HepG2 (cell line): ENCODE results near the gene PRKAG1. TPM values are rescaled to one million over a fixed set of nuclear protein-coding genes. Genes with fewer than 3 reads are reported as not detected.

ENCODE experiments used
- AHR ChIP-seq: IDR thresholded peaks from 2 replicates; pipeline ENCODE4 v1.6.1; 2018; ENCODE audit warnings: missing genetic modification reagents, missing compliant biosample characterization
- BATF2 ChIP-seq: sonication (generic); formaldehyde crosslinking; IDR thresholded peaks from 2 replicates; pipeline ENCODE4 v1.8.0; 2022; ENCODE audit warnings: mild to moderate bottlenecking, missing genetic modification reagents, moderate library complexity
- BRD4 ChIP-seq: sonication (generic); formaldehyde crosslinking; IDR thresholded peaks from 2 replicates; pipeline ENCODE4 v1.4.0; 2020; ENCODE audit warnings: missing genetic modification reagents
- DRAP1 ChIP-seq: IDR thresholded peaks from 2 replicates; pipeline ENCODE4 v1.6.1; 2016; ENCODE audit warnings: missing genetic modification reagents, missing compliant biosample characterization
- ELF1 ChIP-seq: sonication (generic); formaldehyde crosslinking; IDR thresholded peaks from 2 replicates; pipeline ENCODE4 v1.4.0; 2020; ENCODE audit warnings: missing genetic modification reagents
- ELF4 ChIP-seq: sonication (generic); formaldehyde crosslinking; IDR thresholded peaks from 2 replicates; pipeline ENCODE4 v1.5.0; 2020; ENCODE audit warnings: missing genetic modification reagents, mild to moderate bottlenecking, moderate library complexity, borderline replicate concordance
- ETV5 ChIP-seq: IDR thresholded peaks from 2 replicates; pipeline ENCODE4 v1.6.1; 2018; ENCODE audit warnings: missing biosample characterization, missing genetic modification reagents, inconsistent platforms, borderline replicate concordance
- FLYWCH1 ChIP-seq: sonication (generic); formaldehyde crosslinking; IDR thresholded peaks from 2 replicates; pipeline ENCODE4 v1.8.1; 2023; ENCODE audit warnings: mild to moderate bottlenecking, missing genetic modification reagents
- FOXP4 ChIP-seq: sonication (generic); formaldehyde crosslinking; IDR thresholded peaks from 2 replicates; pipeline ENCODE4 v1.4.0; 2020; ENCODE audit warnings: missing genetic modification reagents
- GFI1 ChIP-seq: sonication (generic); formaldehyde crosslinking; IDR thresholded peaks from 2 replicates; pipeline ENCODE4 v1.5.0; 2020; ENCODE audit warnings: missing genetic modification reagents, mild to moderate bottlenecking, borderline replicate concordance
- MXD4 ChIP-seq: IDR thresholded peaks from 2 replicates; pipeline ENCODE4 v1.6.1; 2016; ENCODE audit warnings: mild to moderate bottlenecking, missing biosample characterization, missing genetic modification reagents
- RBM39 ChIP-seq: fragments of 200-400 bp; formaldehyde crosslinking; IDR thresholded peaks from one replicate; pipeline ENCODE4 v1.6.1; 2018; ENCODE audit warnings: antibody characterized with exemption, mild to moderate bottlenecking, low read depth, low read length; ENCODE audit not compliant: poor library complexity, severe bottlenecking
- SP2 ChIP-seq: sonication (generic); formaldehyde crosslinking; IDR thresholded peaks from 2 replicates; pipeline ENCODE4 v1.5.1; 2020; ENCODE audit warnings: mild to moderate bottlenecking, missing genetic modification reagents
- TRIM24 ChIP-seq: sonication (generic); formaldehyde crosslinking; IDR thresholded peaks from 2 replicates; pipeline ENCODE4 v1.8.0; 2022; ENCODE audit warnings: mild to moderate bottlenecking, missing genetic modification reagents
- ZBTB21 ChIP-seq: sonication (generic); formaldehyde crosslinking; IDR thresholded peaks from 2 replicates; pipeline ENCODE4 v1.4.0; 2020; ENCODE audit warnings: missing genetic modification reagents
- ZHX1 ChIP-seq: sonication (generic); formaldehyde crosslinking; IDR thresholded peaks from 2 replicates; pipeline ENCODE4 v1.8.1; 2022; ENCODE audit warnings: low read depth, mild to moderate bottlenecking, missing genetic modification reagents
- ZNF510 ChIP-seq: sonication (generic); formaldehyde crosslinking; IDR thresholded peaks from 2 replicates; pipeline ENCODE4 v1.4.0; 2020; ENCODE audit warnings: low read depth, mild to moderate bottlenecking, missing genetic modification reagents
- ZNF770 ChIP-seq: sonication (generic); formaldehyde crosslinking; IDR thresholded peaks from 2 replicates; pipeline ENCODE4 v1.5.0; 2020; ENCODE audit warnings: mild to moderate bottlenecking, missing genetic modification reagents
- ZNF780A ChIP-seq: sonication (generic); formaldehyde crosslinking; IDR thresholded peaks from 2 replicates; pipeline ENCODE4 v1.8.0; 2022; ENCODE audit warnings: mild to moderate bottlenecking, missing genetic modification reagents, moderate library complexity
- ZNF782 ChIP-seq: sonication (generic); formaldehyde crosslinking; IDR thresholded peaks from 2 replicates; pipeline ENCODE4 v1.4.0; 2020; ENCODE audit warnings: missing genetic modification reagents, mild to moderate bottlenecking, borderline replicate concordance
- polyA plus RNA-seq, 8 experiments: library from polyadenylated mRNA; depleted of rRNA in 3 of 8; stranded (reverse) in 7 of 8; unstranded in 1 of 8; fragments of >200 nt; fragmentation: Illumina TruSeq in 4 of 8; extraction: Trizol in 4 of 8; gene quantifications; 2 replicates each; pipeline versions ENCODE4 v1.2.1 to v1.2.3, GENCODE V29; 2011 to 2016; ENCODE audit warnings: low read depth in 4 of 8, missing spikeins in 1 of 8, mixed read lengths in 1 of 8; ENCODE audit not compliant: insufficient read depth in 1 of 8
- total RNA-seq, 5 experiments: library from RNA; depleted of rRNA; stranded (reverse); fragments of >200 nt; fragmentation: Illumina TruSeq; extraction: Trizol; gene quantifications; 2 replicates each; pipeline ENCODE4 v1.2.3, GENCODE V29; 2016; ENCODE audit warnings: low read depth in 1 of 5

Gene PRKAG1
- total and polyA plus RNA-seq, 2 of the 13 experiments (the other 11 are each of a cell fraction or from before 2014, with no cell fraction given): 26.1 to 32.8 TPM

GRCh38 chr12:49060237-49061156, 41.9 kb upstream of the PRKAG1 start, which contains the start of gene KMT2D (continued):
- peak; percentile 69 for TF ChIP-seq BATF2 (CRISPR knock-in tag)
- TF ChIP-seq SP2: peak; percentile 70
- TF ChIP-seq MXD4 (CRISPR knock-in tag): peak; percentile 93
- TF ChIP-seq RBM39: peak; percentile 98
- peak; percentile 66 for TF ChIP-seq FOXP4 (CRISPR knock-in tag)
- peak; percentile 47 for TF ChIP-seq DRAP1 (CRISPR knock-in tag)
- TF ChIP-seq ZNF510 (CRISPR knock-in tag): no peak; the same call in 1 of the 2 replicates
- peak; percentile 74 for TF ChIP-seq ELF1
- TF ChIP-seq ZNF782 (CRISPR knock-in tag): 0 out of 2 replicates have a peak, but pooled peaks have one; percentile 25
- peak; percentile 90; the same call in 1 of the 2 replicates for TF ChIP-seq ZNF780A
- TF ChIP-seq ZBTB21 (CRISPR knock-in tag): no peak
- TF ChIP-seq GFI1: peak; percentile 60; the same call in 1 of the 2 replicates
- TF ChIP-seq TRIM24 (CRISPR knock-in tag): no peak
- 0 out of 2 replicates have a peak, but pooled peaks have one; percentile 83 for TF ChIP-seq FLYWCH1 (CRISPR knock-in tag)
- TF ChIP-seq ZHX1 (CRISPR knock-in tag): peak; percentile 85; the same call in 1 of the 2 replicates
- peak; percentile 90 for TF ChIP-seq BRD4
- TF ChIP-seq AHR (CRISPR knock-in tag): no peak
- 0 out of 2 replicates have a peak, but pooled peaks have one; percentile 11 for TF ChIP-seq ELF4 (CRISPR knock-in tag)
- TF ChIP-seq ZNF770: peak; percentile 42; the same call in 1 of the 2 replicates
- TF ChIP-seq ETV5: peak; percentile 53
